GM10847 (cell line): Measurements from ENCODE around the gene NPRL2.

Source experiments
- POLR2A ChIP-seq: IDR thresholded peaks from 2 replicates; pipeline ENCODE4 v1.6.1; 2011; ENCODE audit not compliant: insufficient read length; ENCODE audit errors: extremely low read depth

NPRL2 gene

DNA sequence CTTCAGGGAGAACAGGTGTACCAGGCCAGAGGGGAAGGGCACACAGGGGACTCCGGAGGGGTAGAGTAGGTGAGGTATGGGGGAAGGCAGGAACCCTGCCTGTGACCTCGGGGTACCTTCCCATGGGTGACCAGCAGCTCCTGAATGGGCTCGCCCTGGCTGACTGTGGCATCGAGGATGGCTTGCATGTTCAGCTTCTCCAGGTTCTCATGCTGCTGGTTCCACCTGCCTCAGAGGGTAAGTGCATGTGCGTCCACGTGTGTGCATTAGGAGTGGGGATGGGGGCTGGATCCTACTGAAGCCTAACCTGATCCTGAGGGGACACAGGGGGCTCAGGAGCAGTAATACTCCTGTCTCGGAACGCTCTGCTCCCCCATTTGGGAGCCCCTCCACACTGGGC is 5.6 kb downstream of the NPRL2 start:
- TF ChIP-seq POLR2A = no peak

DNA sequence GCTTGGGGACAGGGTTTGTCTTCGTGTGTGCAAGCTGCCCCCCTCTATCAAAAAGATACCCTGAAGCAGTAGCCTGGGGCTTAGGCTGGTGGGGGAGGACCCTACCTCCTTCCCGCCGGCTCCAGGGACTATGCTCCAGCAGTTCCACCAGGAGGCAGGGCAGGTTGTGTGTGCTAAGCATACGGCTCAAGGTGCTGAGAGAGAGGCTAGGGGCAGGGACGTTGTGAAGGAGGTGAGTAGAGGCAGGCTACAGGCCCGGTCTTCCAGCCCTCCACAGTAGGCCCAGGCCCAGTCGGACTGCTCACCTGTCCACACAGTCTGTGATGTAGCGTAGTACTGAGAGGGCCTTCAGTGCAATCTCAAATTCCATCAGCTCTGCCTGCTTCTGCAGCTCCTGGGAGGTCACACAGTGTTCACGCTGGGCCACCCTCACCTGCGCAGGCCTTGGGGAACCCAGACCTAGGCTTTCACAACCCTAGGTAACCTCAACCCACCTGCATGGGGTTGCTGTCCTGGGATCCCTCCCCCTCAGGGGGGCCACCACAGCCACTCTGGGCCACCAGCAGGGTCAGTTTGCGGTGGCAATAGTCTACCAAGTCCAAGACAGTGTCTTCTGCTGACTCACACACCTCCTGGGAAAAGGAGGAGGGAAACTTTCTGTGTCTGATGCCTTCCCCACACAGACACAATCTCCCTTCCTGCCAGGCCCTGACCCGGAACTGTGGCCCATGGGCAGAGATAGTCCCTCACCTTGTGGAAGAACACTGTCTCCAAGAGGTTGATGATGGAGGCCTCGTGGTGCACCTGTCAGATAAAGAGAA is 7.6 kb downstream of the NPRL2 start:
- TF ChIP-seq POLR2A = no peak

DNA sequence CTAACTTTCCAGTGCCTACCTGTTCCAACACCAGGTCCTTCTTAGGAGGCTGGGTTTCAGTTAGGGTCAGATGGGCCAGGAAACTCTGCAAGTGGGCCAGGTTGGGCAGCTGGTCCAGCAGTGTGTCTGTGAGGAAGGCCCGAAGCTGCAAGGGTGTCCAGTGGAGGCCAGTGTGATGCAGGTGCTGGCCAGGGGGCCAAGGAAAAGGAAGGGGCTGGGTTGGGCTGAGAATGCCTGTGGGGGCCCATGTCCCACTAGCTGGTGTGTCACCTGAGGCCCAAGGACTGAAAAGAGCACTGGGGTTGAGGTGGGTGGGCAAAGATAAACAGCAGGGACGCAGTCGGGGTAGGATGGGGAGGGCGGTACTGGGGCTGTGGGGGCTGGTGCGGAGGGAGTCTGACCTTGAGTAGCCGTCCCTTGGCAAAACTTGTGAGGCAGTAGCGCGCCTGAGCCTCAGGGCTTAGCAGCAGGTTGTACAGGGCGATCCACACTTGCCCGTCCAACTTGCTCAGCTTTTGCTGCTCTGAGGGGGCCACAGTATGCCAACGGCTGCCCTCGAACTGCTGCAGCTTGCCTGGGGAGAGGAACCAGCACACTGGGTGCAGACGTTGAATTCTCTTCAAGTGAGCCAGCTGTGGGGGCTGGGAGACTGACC is 8.5 kb downstream of the NPRL2 start:
- no peak for TF ChIP-seq POLR2A

- no peak for TF ChIP-seq POLR2A
Measured at GRCh38 chr3:50341537-50341936, 9.0 kb downstream of the NPRL2 start.

DNA sequence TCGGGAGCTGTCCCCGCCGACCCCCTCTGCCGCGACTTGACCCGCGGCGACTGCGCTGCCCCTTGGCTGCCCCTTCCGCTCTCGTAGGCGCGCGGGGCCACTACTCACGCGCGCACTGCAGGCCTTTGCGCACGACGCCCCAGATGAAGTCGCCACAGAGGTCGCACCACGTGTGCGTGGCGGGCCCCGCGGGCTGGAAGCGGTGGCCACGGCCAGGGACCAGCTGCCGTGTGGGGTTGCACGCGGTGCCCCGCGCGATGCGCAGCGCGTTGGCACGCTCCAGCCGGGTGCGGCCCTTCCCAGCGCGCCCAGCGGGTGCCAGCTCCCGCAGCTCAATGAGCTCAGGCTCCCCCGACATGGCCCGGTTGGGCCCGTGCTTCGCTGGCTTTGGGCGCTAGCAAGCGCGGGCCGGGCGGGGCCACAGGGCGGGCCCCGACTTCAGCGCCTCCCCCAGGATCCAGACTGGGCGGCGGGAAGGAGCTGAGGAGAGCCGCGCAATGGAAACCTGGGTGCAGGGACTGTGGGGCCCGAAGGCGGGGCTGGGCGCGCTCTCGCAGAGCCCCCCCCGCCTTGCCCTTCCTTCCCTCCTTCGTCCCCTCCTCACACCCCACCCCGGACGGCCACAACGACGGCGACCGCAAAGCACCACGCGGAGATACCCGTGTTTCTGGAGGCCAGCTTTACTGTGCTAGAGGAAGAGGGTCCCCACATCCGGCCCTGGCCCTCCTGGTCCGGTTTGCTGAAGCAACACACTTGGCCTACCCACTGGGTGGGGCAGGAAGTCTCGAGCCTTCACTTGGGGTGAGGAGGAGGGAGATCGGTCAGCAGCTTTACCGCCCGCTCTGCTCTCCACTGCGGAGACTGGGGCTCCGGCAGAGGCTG is 9.9 kb downstream of the NPRL2 start, which contains the start of gene RASSF1:
Gene RASSF1, minus strand, starts transcription at position 389 of the 882 bp plus-strand sequence. Its CDS starts 31 bp downstream, at position 358.
- peak; percentile 62 for TF ChIP-seq POLR2A

GRCh38 chr3:50340147-50340447 is 10.5 kb downstream of the NPRL2 start:
- no peak for TF ChIP-seq POLR2A

DNA sequence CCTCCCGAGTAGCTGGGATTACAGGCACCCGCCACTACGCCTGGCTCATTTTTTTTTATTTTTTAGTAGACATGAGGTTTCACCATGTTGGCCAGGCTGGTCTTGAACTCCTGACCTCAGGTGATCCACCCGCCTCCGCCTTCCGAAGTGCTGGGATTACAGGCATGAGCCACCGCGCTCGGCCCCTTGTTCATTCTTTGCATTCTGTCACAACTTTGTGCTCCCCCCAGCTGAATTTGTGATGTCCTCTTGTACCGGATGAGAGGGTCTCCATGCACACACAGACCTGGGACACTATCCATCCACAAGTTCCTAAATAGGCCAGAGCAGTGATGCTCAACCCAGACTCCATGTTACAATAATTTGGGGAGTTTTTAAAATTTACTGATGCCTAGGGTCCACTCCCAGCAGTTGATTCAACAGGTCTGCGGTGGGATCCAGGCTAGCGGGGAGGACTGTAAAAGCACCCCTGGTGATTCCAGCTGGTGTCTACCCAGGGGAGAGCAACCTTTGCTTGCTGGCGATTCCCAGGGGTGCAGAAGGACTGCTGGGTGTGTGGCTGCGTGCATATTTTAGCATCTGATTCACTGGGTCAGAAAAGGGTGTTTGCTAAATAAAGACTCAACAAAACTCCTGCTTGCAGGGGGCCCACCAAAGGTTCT is 11.0 kb downstream of the NPRL2 start:
- TF ChIP-seq POLR2A = no peak

DNA sequence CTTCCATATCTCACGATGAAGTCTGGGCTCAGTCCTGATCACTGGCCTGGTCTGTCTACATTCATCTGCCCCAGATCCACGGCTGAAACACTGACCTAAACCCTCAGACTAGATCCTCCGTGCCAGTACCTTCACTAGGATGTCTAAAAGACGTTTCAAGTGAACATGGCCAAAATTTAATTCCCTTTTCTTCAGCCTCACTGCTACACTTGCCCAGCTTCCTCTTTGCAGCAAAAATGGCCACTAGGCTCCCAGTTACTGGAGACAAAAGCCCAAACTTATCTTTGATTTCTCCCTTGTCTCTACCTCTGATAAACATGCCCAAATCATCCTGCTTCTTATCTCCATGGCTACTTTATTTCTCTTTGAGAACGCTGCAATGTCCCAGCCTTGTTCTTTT is 11.6 kb downstream of the NPRL2 start:
- TF ChIP-seq POLR2A = no peak

GRCh38 chr3:50337175-50337861 is 13.3 kb downstream of the NPRL2 start:
- TF ChIP-seq POLR2A = peak; percentile 75

GRCh38 chr3:50336452-50337174 is 14.0 kb downstream of the NPRL2 start:
- no peak for TF ChIP-seq POLR2A

GRCh38 chr3:50334339-50335075 is 16.1 kb downstream of the NPRL2 start:
- TF ChIP-seq POLR2A = no peak

DNA sequence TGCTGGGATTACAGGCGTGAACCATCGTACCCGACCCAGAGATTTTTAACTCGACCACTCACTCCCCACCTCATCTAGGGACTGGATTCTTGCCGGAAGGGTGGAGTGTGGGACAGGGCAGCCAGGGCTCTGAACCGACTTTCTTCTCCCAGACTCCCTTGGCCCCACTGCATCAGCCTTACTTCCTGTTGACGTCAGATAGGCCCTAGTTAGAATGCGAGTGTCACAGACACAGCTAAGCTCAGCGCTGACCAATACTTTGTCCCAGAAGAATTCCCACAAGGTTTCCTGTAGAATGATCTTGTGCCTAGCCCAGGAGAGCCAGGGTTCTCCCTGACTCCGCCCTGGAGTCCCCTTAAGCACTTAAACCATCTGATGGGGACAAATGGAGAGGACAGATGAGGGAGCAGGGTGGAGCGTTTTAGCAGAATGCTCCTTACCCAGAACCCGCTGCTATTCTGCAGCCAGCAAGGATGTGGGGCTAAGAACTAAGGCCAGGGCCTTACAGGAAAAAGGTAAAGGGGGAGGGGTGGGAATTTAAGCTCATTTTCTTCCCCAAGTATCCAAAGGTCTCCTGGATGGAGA is 16.7 kb downstream of the NPRL2 start:
- TF ChIP-seq POLR2A = no peak

DNA sequence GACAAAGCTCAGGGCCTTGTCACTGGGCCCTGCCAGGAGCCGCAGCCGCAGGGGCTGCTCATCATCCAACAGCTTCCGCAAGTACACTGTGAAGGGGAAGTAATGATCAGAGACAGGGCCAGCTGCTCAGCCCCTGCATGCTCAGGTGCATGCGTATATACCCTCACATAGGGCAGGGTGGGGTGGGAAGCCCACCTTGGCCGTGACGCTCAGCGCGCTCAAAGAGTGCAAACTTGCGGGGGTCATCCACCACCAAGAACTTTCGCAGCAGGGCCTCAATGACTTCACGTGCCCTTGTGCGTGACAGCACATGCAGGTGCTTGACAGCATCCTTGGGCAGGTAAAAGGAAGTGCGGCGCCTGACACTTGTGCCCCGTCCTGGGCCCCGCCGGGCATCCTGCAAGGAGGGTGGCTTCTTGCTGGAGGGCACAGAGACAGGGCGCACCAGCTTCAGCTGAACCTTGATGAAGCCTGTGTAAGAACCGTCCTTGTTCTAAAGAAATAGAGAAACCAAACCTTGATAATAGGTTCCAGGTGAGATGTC is 19.1 kb downstream of the NPRL2 start:
- TF ChIP-seq POLR2A = no peak

GRCh38 chr3:50330330-50330729 is 20.2 kb downstream of the NPRL2 start:
- TF ChIP-seq POLR2A = no peak
